Activated CD4-positive, alpha-beta T cell treated with anti-CD3 and anti-CD28 coated beads for 36 hours (primary cell): Measurements from ENCODE around the gene C3orf80. TPM values are rescaled to one million over a fixed set of nuclear protein-coding genes. Genes with fewer than 3 reads are reported as not detected.
A peak's percentile ranks its signal among the peaks of the same experiment; 100 is the strongest.
"Not testable (repeated sequence)": the region's sequence is repeated elsewhere in the genome, so short reads cannot be mapped to it uniquely, and the experiment has no call there.

Experiments used
- ATAC-seq: fragments of 200-7000 bp; cut with Tn5 transposase; one replicate; pipeline ENCODE4 v1.10.0; 2021; ENCODE audit warnings: mild to moderate bottlenecking, moderate library complexity
- CTCF ChIA-PET: fragments of 350-600 bp; sonication (Branson Sonifier 250); formaldehyde crosslinking; loops from one replicate; lab custom pipeline; 2021; ENCODE audit warnings: antibody characterized with exemption; lab: Charles Lee
- POLR2A ChIA-PET: fragments of 350-600 bp; sonication (Branson Sonifier 250); formaldehyde crosslinking; loops from one replicate; lab custom pipeline; 2021; ENCODE audit warnings: antibody characterized with exemption, inconsistent platforms; lab: Charles Lee
- DNase-seq: peaks from one replicate; pipeline ENCODE4 v3.0.0-alpha.2; 2020
- H3K27ac Mint-ChIP-seq: one replicate; pipeline ENCODE4 v1.8.0; 2021; ENCODE audit warnings: mixed read lengths
- H3K27me3 Mint-ChIP-seq: one replicate; pipeline ENCODE4 v1.8.0; 2021; ENCODE audit warnings: mixed read lengths
- H3K36me3 Mint-ChIP-seq: one replicate; pipeline ENCODE4 v1.8.0; 2021; ENCODE audit warnings: low read depth, mixed read lengths
- H3K4me1 Mint-ChIP-seq: one replicate; pipeline ENCODE4 v1.8.0; 2021; ENCODE audit warnings: mixed read lengths
- H3K4me3 Mint-ChIP-seq: one replicate; pipeline ENCODE4 v1.8.0; 2021; ENCODE audit warnings: mild to moderate bottlenecking, moderate library complexity, mixed read lengths
- H3K9me3 Mint-ChIP-seq: one replicate; pipeline ENCODE4 v1.8.0; 2021; ENCODE audit warnings: low read depth, mixed read lengths
- intact Hi-C, 2 experiments: fragments of 100-400 bp; cut with DNase I in 1 of 2; cut with micrococcal nuclease in 1 of 2; formaldehyde crosslinking; loops; one replicate each; pipeline versions ENCODE4 v1.14.2 to v1.15.1; 2022 to 2024; cut with DNase I, micrococcal nuclease
- total RNA-seq, 2 experiments: library from RNA; stranded (reverse); gene quantifications; one replicate each; pipeline ENCODE4 v1.2.3, GENCODE V29; 2021

C3orf80 gene
- total RNA-seq, 2 experiments from 2014 or later = 0.09 TPM; not detected in 1

DNA sequence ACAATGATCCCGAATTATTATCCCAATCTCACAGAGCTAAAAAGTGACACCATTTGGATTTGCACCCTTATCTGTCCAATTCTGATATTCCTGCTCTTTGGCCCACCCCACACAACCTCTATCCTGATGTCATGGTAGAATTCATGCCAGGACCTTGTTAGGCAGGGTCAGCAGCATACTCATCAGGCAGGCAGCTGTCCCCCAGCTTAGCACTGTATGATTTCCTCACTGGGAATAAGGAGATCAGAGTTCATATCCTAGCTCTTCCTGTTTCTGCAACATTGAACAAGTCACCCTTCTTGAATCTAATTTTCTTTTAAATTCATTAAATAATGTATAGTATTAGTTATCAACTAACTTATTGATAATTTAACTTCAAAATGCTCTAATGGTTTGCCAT, 12.0 kb upstream of the C3orf80 start:
- Mint-ChIP-seq H3K4me1 (no peaks in the 10 kb centered on the region), H3K4me3 (no peak overlapping the region), H3K27ac (no peak overlapping the region), H3K9me3 (no peaks in the 10 kb centered on the region), H3K27me3 (peaks cover 14% of the 10 kb centered on the region), H3K36me3 (no peaks in the 10 kb centered on the region)
- POLR2A ChIA-PET = no interaction called here
- CTCF ChIA-PET = interaction anchor here (0.7 to 1.7 kb wide), 3 partner anchors 13 to 181 kb away, joined by 3 to 5 read pairs (median 3); no protein-coding TSS in a partner anchor
- intact Hi-C loops = no loop called here
- DNase-seq (no peak), ATAC-seq (no peak)

- H3K27ac Mint-ChIP-seq = no peak overlapping the region
- ATAC-seq = no peak
- DNase-seq = no peak
- H3K27me3 Mint-ChIP-seq = peaks cover 26% of the 10 kb centered on the region
- CTCF ChIA-PET = no interaction called here
- no peak overlapping the region for H3K4me3 Mint-ChIP-seq
- no peaks in the 10 kb centered on the region for H3K9me3 Mint-ChIP-seq
- POLR2A ChIA-PET = no interaction called here
- H3K36me3 Mint-ChIP-seq = no peaks in the 10 kb centered on the region
- intact Hi-C loops = no loop called here
- no peaks in the 10 kb centered on the region for H3K4me1 Mint-ChIP-seq
Observed at GRCh38 chr3:160217675-160218074, 7.5 kb upstream of the C3orf80 start.

- CTCF ChIA-PET = no interaction called here
- no peak for DNase-seq
- Mint-ChIP-seq H3K36me3 (no peaks in the 10 kb centered on the region), H3K4me3 (no peak overlapping the region), H3K9me3 (no peaks in the 10 kb centered on the region), H3K27ac (no peak overlapping the region), H3K4me1 (no peaks in the 10 kb centered on the region), H3K27me3 (peaks cover 26% of the 10 kb centered on the region)
- intact Hi-C loops = no loop called here
- no peak for ATAC-seq
- POLR2A ChIA-PET = no interaction called here
Observed at GRCh38 chr3:160218136-160218535, 7.1 kb upstream of the C3orf80 start.

DNA sequence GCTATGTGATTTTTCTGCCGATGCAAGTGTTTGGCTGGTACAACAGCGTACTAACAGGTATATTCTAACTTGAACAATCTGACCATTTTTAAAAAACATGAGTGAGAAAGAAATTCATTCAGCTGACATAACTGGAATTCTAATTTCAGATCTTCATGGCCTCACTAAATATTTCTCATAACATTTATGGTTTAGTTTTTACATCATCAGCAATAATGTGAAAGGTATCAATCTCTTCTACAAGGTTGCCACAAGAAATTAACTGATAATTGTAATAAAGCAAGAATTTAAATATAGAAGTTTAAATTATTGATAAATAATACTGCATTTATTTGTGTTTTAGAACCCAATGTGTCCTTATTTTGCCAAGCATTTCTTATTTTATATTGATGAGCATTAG, 5.2 kb upstream of the C3orf80 start:
- ChIA-PET CTCF (interaction anchor here (1.2 to 1.8 kb wide), 3 partner anchors 9 to 13 kb away, joined by 3 to 6 read pairs (median 3); no protein-coding TSS in a partner anchor), POLR2A (no interaction called here)
- DNase-seq (no peak), ATAC-seq (no peak)
- H3K4me1 Mint-ChIP-seq = peaks cover 5% of the 10 kb centered on the region
- H3K9me3 Mint-ChIP-seq = no peaks in the 10 kb centered on the region
- intact Hi-C loops = loop anchor here (10.0 kb wide), 2 partner anchors 185 to 265 kb away; no protein-coding TSS in a partner anchor
- no peaks in the 10 kb centered on the region for H3K36me3 Mint-ChIP-seq
- H3K27ac Mint-ChIP-seq = no peak overlapping the region
- H3K4me3 Mint-ChIP-seq = no peak overlapping the region
- H3K27me3 Mint-ChIP-seq = peaks cover 35% of the 10 kb centered on the region

DNA sequence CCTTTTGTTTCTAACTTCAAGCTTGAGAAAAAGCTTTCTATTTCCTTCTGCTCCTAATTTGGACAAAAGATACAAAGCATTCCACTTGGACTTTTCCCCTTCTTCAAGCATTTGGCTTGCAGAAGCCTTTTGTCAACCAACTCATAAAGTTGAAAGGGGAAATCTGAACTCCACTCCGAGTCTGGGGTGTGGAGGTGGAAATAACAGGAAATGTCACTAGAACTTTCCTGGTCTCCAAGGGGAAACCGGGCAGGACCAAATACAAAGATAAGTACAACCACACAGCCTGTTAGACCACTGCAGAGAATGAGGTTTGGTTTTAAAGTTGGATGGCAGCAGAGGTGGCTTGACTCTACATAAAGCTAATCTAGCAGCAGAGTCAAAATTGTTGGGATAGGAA, 4.2 kb upstream of the C3orf80 start:
- Mint-ChIP-seq H3K4me1 (peaks cover 6% of the 10 kb centered on the region), H3K9me3 (no peaks in the 10 kb centered on the region), H3K36me3 (no peaks in the 10 kb centered on the region), H3K4me3 (no peak overlapping the region), H3K27ac (no peak overlapping the region), H3K27me3 (peaks cover 35% of the 10 kb centered on the region)
- ATAC-seq (no peak), DNase-seq (no peak)
- ChIA-PET POLR2A (no interaction called here), CTCF (interaction anchor here (1.2 to 1.8 kb wide), 2 partner anchors 10 to 12 kb away, joined by 3 to 6 read pairs; no protein-coding TSS in a partner anchor)
- intact Hi-C loops = loop anchor here (10.0 kb wide), 2 partner anchors 186 to 264 kb away; no protein-coding TSS in a partner anchor

DNA sequence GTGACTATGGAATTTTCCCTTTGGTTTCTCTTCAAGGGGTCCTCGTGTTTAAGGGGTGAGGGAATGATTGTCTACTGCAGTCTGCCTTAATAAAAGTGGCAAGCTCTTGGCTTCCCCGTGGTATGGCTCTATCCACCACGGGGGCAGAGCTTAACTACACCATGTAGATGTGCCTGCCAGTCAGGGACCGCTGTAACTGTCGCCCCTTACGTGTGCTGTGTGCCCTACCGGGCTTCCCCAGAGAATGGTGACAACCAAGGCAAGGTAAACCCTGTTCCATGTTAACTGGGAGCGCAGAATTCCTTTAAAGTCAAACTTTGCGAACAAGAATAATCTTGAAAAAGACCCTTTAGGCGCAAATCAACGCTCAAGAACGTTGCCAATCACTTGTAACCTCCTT, 966 bp upstream of the C3orf80 start:
- H3K9me3 Mint-ChIP-seq = no peaks in the 10 kb centered on the region
- peaks cover 42% of the 10 kb centered on the region for H3K27me3 Mint-ChIP-seq
- ATAC-seq (no peak), DNase-seq (peak; percentile 10)
- ChIA-PET POLR2A (no interaction called here), CTCF (interaction anchor here (0.6 to 1.2 kb wide), 2 partner anchors 194 to 275 kb away, joined by 3 read pairs; no protein-coding TSS in a partner anchor)
- no peaks in the 10 kb centered on the region for H3K36me3 Mint-ChIP-seq
- peaks cover 10% of the 10 kb centered on the region for H3K4me1 Mint-ChIP-seq
- intact Hi-C loops = loop anchor here (10.0 kb wide), 2 partner anchors 189 to 261 kb away; no protein-coding TSS in a partner anchor
- no peak overlapping the region for H3K27ac Mint-ChIP-seq
- no peak overlapping the region for H3K4me3 Mint-ChIP-seq

DNA sequence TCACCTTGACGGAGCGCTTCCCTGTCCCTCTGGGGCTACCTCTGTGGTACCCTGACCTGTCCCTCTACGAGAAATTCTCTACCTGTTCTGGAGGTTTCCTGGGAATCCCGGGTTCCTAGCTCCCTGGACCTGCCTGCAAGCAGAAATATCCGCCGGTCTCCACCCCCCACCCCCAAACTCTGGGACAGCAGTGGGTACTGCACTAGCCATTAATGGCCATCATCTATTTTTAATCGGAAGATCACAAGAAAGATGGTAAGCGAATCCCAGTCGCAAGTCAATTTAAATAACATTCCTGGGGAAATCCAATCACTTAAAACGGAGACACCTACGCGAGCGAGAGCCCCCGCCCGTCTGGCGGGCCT, 429 bp upstream of the C3orf80 start:
- H3K4me3 Mint-ChIP-seq = peak overlapping the region; percentile 55
- ATAC-seq (no peak), DNase-seq (no peak)
- intact Hi-C loops = loop anchor here (1.0 to 10.0 kb wide), 3 partner anchors 175 to 260 kb away; partner anchors contain the start of genes IFT80 (in 1 of the 2) and SMC4 (in 1 of the 2)
- CTCF ChIA-PET = interaction anchor here (0.6 to 1.4 kb wide), 4 partner anchors 170 to 275 kb away, joined by 3 read pairs; no protein-coding TSS in a partner anchor
- POLR2A ChIA-PET = no interaction called here
- no peaks in the 10 kb centered on the region for H3K36me3 Mint-ChIP-seq
- no peak overlapping the region for H3K27ac Mint-ChIP-seq
- H3K27me3 Mint-ChIP-seq = peaks cover 41% of the 10 kb centered on the region
- peaks cover 10% of the 10 kb centered on the region for H3K4me1 Mint-ChIP-seq
- no peaks in the 10 kb centered on the region for H3K9me3 Mint-ChIP-seq

DNA sequence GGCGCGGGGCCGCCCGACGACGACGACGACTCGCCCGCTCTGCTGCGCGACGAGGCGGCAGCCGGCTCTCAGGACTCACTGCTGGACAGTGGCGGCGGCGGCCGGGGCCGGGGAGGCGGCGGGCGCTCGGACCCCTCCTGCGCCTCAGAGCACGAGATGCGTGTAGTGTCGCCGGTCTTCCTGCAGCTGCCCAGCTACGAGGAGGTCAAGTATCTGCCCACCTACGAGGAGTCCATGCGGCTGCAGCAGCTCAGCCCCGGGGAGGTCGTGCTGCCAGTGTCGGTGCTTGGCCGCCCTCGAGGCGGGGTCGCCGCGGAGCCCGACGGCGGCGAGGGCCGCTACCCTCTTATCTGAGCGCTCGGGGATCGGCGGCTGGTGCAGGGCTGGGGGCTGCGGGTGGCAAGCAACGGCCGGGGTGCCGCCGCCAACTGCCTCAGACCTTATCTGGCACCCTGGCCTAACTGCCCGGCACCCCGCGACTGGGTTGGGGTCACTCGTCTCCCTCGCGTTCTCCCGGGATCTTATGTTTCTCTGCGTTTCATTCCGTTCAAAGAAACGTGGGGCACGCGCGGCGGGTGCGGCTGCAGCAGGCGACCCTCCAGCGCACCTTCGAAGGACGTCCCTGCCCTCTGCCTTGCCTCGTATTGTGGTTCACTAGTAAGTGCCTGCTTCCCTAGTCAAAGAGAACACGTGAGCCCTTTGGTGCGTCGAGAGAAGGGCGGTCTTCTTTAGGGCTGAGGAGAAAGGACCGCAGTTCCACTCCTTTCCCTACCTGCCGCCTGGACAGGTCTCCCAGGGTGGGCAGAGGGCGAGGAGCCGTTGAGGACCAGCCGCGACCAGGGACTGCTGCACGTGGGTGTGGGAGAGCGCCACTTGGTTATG, 1.0 kb downstream of the C3orf80 start:
- Mint-ChIP-seq H3K4me3 (peak overlapping the region; percentile 62), H3K9me3 (no peaks in the 10 kb centered on the region), H3K36me3 (no peaks in the 10 kb centered on the region), H3K27ac (no peak overlapping the region), H3K27me3 (peaks cover 44% of the 10 kb centered on the region), H3K4me1 (peaks cover 10% of the 10 kb centered on the region)
- DNase-seq (peak; percentile 19), ATAC-seq (peak; percentile 4)
- CTCF ChIA-PET = interaction anchor here (0.7 to 1.4 kb wide), 8 partner anchors 8 to 250 kb away, joined by 3 to 5 read pairs (median 3); no protein-coding TSS in a partner anchor
- POLR2A ChIA-PET = interaction anchor here (0.5 to 0.6 kb wide), 2 partner anchors 173 to 387 kb away, joined by 3 to 4 read pairs; partner anchors contain the start of genes SCHIP1 and SMC4
- intact Hi-C loops = loop anchor here (10.0 kb wide), 2 partner anchors 191 to 259 kb away; no protein-coding TSS in a partner anchor

DNA sequence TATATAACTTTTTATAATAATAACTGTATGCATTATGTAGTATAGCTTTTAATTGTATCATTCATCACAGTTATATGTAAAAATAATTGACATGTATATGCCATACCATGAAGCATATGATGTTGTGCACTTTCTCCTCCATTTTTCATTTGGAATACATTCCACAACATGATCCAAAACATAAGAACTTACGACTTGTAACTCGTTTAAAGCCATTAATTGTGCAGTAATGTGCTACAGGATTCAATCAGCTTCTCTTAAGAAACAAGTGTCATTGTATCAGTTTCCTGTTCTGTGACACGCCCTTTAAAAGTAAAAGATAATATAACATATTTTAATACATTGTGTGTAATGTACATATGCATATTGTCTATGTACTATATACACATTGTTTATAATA, 2.2 kb downstream of the C3orf80 start:
- H3K27me3 Mint-ChIP-seq = peaks cover 44% of the 10 kb centered on the region
- ATAC-seq (no peak), DNase-seq (no peak)
- H3K27ac Mint-ChIP-seq = no peak overlapping the region
- intact Hi-C loops = loop anchor here (10.0 kb wide), 2 partner anchors 193 to 257 kb away; no protein-coding TSS in a partner anchor
- CTCF ChIA-PET = no interaction called here
- peaks cover 12% of the 10 kb centered on the region for H3K4me1 Mint-ChIP-seq
- H3K36me3 Mint-ChIP-seq = no peaks in the 10 kb centered on the region
- POLR2A ChIA-PET = no interaction called here
- no peaks in the 10 kb centered on the region for H3K9me3 Mint-ChIP-seq
- no peak overlapping the region for H3K4me3 Mint-ChIP-seq

DNA sequence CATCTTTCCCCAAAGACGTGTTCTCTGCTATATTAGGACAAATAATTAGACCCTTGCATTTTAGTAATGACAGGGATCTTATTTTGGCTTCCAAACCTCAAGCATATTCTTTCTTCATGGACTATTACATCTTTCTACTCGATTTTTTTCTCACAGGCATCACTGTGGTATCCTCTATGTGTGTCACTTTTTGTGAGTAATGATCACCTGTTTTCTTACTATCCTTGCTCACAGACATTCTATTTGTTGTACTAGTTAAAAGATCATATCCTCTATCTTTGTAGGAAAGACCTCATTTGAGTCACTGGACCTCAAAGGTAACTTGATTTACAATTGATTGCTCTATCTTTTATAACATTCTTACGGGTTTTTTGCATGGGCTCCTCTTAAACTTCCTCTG, 6.8 kb downstream of the C3orf80 start:
- ATAC-seq = no peak
- no peaks in the 10 kb centered on the region for H3K9me3 Mint-ChIP-seq
- H3K4me3 Mint-ChIP-seq = no peak overlapping the region
- no peak for DNase-seq
- H3K36me3 Mint-ChIP-seq = no peaks in the 10 kb centered on the region
- intact Hi-C loops = no loop called here
- peaks cover 28% of the 10 kb centered on the region for H3K27me3 Mint-ChIP-seq
- peaks cover 2% of the 10 kb centered on the region for H3K4me1 Mint-ChIP-seq
- ChIA-PET POLR2A (no interaction called here), CTCF (no interaction called here)
- H3K27ac Mint-ChIP-seq = no peak overlapping the region

DNA sequence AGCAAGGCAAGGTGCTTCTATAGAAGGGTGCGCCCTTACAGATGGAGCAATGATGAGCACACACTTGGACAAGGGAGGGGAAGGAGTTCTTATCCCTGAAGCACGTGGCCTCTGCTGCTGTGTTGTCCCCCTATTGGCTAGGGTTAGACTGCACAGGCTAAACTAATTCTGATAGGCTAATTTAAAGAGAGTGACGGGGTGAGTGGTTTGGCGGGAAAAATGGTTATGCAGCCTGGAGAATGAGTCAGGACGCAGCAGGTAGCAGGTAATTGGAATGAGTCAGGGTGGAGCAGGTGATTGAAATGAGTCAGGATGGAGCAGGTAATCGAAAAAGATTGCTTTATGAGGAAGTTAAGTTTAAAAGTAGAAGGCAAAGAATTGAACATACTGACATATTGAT, 15.5 kb downstream of the C3orf80 start:
- H3K4me1 Mint-ChIP-seq, CTCF ChIA-PET: not testable (repeated sequence)

More for the DNA sequence above, 15.5 kb downstream of the C3orf80 start:
- intact Hi-C loops, ATAC-seq, H3K27ac Mint-ChIP-seq, H3K36me3 Mint-ChIP-seq, DNase-seq, H3K9me3 Mint-ChIP-seq, POLR2A ChIA-PET, H3K4me3 Mint-ChIP-seq: not testable (repeated sequence)
- H3K27me3 Mint-ChIP-seq = peaks cover 20% of the 10 kb centered on the region
